Cardiac muscle cell (in vitro differentiated cells and primary cell): ENCODE data around the gene TM2D3. TPM values are rescaled to one million over a fixed set of nuclear protein-coding genes. Genes with fewer than 3 reads are reported as not detected.
A peak's percentile ranks its signal among the peaks of the same experiment; 100 is the strongest.

Experiments
- DNase-seq, 2 donors: peaks; one replicate each; pipeline versions ENCODE4 v3.0.0 to v3.0.0-alpha.2; 2010 to 2017; ENCODE audit warnings: low read depth in 1 of 2, low spot score in 1 of 2
- H3K27ac ChIP-seq: fragments of 200-600 bp; sonication (generic); 2 replicates; pipeline ENCODE4 v1.5.1; 2016
- H3K27me3 ChIP-seq: fragments of 200-600 bp; sonication (generic); 2 replicates; pipeline ENCODE4 v1.6.0; 2016; ENCODE audit warnings: control low read depth
- H3K36me3 ChIP-seq: fragments of 200-600 bp; sonication (generic); 2 replicates; pipeline ENCODE4 v1.5.1; 2016; ENCODE audit warnings: control low read depth
- H3K4me1 ChIP-seq: fragments of 200-600 bp; sonication (generic); 2 replicates; pipeline ENCODE4 v1.8.1; 2017; ENCODE audit warnings: low read depth, mild to moderate bottlenecking, mixed run types
- H3K4me3 ChIP-seq: fragments of 200-600 bp; sonication (generic); 2 replicates; pipeline ENCODE4 v1.5.1; 2016; ENCODE audit warnings: mild to moderate bottlenecking
- H3K9me3 ChIP-seq: fragments of 200-600 bp; sonication (generic); 2 replicates; pipeline ENCODE4 v1.5.1; 2017; ENCODE audit warnings: low read depth, mild to moderate bottlenecking, control low read depth
- CTCF ChIP-seq: IDR thresholded peaks from 2 replicates; pipeline ENCODE4 v1.5.1; 2012; ENCODE audit warnings: low read depth, mild to moderate bottlenecking, low read length
- polyA plus RNA-seq: library from polyadenylated mRNA; unstranded; fragments of >200 nt; fragmentation: Nextera tagmentation; extraction: Ambion mirVana; gene quantifications from 2 replicates; pipeline ENCODE4 v1.2.1, GENCODE V29; 2016
- total RNA-seq: library from RNA; depleted of rRNA; stranded (reverse); fragments of >200 nt; gene quantifications from 2 replicates; pipeline ENCODE4 v1.2.3, GENCODE V29; 2016

Gene TM2D3, protein sequence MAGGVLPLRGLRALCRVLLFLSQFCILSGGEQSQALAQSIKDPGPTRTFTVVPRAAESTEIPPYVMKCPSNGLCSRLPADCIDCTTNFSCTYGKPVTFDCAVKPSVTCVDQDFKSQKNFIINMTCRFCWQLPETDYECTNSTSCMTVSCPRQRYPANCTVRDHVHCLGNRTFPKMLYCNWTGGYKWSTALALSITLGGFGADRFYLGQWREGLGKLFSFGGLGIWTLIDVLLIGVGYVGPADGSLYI
- total RNA-seq = 31.7 and 36.3 TPM in 2 replicates
- 65.4 and 94.5 TPM in 2 replicates for polyA plus RNA-seq

- Histone ChIP-seq H3K4me1 (peaks cover 10% of the 10 kb centered on the region), H3K4me3 (peak within 1 kb of the TSS; percentile 62), H3K36me3 (peaks cover 17% of the 10 kb centered on the region), H3K9me3 (no peaks in the 10 kb centered on the region), H3K27ac (peak within 1 kb of the TSS; percentile 92), H3K27me3 (no peaks in the 10 kb centered on the region)
- peak; percentile 76 for TF ChIP-seq CTCF
- peak; percentile 94 to 96 for DNase-seq
Observed at GRCh38 chr15:101652098-101652785, at the start of gene TM2D3. Gene TM2D3 (minus strand): TSS chr15:101652381. CDS start chr15:101652361, 20 bp downstream.

DNA sequence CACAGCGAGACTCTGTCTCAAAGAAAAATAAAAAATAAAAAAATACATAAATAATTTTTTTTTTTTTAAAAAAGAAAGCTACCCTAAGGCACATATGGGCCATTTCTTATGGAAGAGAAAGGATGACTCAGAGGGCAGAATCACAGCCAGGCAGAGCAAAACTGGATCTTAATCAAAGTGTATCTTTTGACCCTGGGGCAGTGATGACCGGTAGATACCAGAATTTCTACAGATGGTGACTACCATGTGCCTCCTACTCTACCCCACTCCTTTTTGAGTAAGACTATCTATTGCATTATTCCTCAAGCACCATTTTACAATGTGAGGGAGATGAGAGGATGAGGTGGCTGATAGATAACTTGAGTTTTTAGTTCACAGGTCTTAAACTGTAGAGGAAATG is 46.1 kb upstream of the TM2D3 start:
- DNase-seq = no peak
- Histone ChIP-seq H3K4me1 (no peaks in the 10 kb centered on the region), H3K4me3 (no peak overlapping the region), H3K27ac (no peak overlapping the region), H3K27me3 (no peaks in the 10 kb centered on the region), H3K9me3 (no peaks in the 10 kb centered on the region), H3K36me3 (peaks cover 34% of the 10 kb centered on the region)
- TF ChIP-seq CTCF = no peak

- no peak for DNase-seq
- Histone ChIP-seq H3K36me3 (peaks cover 34% of the 10 kb centered on the region), H3K9me3 (no peaks in the 10 kb centered on the region), H3K4me1 (no peaks in the 10 kb centered on the region), H3K27me3 (no peaks in the 10 kb centered on the region), H3K4me3 (no peak overlapping the region), H3K27ac (no peak overlapping the region)
- no peak for TF ChIP-seq CTCF
Observed at GRCh38 chr15:101697488-101697887, 45.3 kb upstream of the TM2D3 start.

- H3K9me3 ChIP-seq = no peaks in the 10 kb centered on the region
- DNase-seq = no peak
- H3K27ac ChIP-seq = no peak overlapping the region
- no peak for TF ChIP-seq CTCF
- H3K36me3 ChIP-seq = peaks cover 29% of the 10 kb centered on the region
- no peaks in the 10 kb centered on the region for H3K4me1 ChIP-seq
- H3K27me3 ChIP-seq = no peaks in the 10 kb centered on the region
- no peak overlapping the region for H3K4me3 ChIP-seq
Observed at GRCh38 chr15:101696829-101697228, 44.6 kb upstream of the TM2D3 start.

GRCh38 chr15:101694261-101694660 is 42.1 kb upstream of the TM2D3 start:
- Histone ChIP-seq H3K27me3 (no peaks in the 10 kb centered on the region), H3K4me1 (no peaks in the 10 kb centered on the region), H3K9me3 (no peaks in the 10 kb centered on the region), H3K36me3 (peaks cover 10% of the 10 kb centered on the region), H3K4me3 (no peak overlapping the region), H3K27ac (no peak overlapping the region)
- DNase-seq = no peak
- no peak for TF ChIP-seq CTCF
